NCI-H146 (cell line): ENCODE data around the gene TBL1XR1.
"Not testable (repeated sequence)": the region's sequence is repeated elsewhere in the genome, so short reads cannot be mapped to it uniquely, and the experiment has no call there.

Experiments
- DNase-seq: peaks from one replicate; lab custom pipeline; 2025; lab: John Stamatoyannopoulos, UW

Gene TBL1XR1

DNA sequence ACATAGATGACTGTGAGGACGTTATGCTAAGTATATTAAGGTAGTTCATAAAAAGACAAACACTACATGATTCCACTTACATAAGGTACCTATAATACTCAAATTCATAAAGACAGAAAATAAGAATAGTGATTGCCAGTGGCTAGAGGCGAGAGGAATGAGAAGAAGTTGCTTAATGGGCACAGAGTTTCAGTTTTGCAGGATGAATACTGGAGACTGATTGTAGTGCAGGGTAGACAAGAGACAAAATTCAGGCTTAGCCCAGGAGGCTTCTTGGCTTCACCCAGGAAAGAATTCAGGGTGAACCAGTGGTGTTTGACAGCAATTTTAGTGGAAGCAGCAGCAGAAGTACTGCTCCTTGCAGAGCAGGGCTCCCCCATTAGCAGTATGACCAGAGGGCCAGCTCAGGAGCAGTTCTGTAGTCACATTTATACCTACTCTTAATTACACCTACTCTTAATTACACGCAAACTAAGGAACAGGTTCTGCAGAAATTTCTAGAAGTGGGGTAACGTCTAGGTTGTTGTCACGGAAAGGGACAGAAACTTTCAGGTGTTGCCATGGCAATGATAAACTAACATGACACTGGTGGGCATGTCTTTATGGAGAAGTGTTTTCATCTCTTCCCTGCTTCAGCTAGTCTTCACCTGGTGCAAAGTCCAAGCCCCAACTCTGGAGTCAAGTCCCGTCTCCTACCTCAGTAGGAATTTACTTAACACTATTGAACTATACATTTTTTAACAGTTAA lies 55.2 kb downstream of the TBL1XR1 start:
- no peak for DNase-seq

GRCh38 chr3:177141471-177141870 lies 55.8 kb downstream of the TBL1XR1 start:
- DNase-seq = no peak

DNA sequence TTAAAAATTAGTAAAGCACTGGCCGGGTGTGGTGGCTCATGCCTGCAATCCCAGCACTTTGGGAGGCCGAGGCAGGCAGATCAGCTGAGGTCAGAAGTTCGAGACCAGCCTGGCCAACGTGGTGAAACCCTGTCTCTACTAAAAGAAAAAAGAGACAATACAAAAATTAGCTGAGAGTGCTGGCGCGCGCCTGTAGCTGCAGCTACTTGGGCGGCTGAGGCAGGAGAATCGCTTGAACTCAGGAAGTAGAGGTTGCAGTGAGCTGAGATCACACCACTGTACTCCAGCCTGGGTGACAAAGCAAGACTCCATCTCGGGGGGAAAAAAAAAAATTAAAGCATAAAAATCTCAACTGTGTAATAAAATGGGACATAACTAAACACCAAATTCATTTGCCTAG lies 58.1 kb downstream of the TBL1XR1 start:
- not testable (repeated sequence) for DNase-seq

DNA sequence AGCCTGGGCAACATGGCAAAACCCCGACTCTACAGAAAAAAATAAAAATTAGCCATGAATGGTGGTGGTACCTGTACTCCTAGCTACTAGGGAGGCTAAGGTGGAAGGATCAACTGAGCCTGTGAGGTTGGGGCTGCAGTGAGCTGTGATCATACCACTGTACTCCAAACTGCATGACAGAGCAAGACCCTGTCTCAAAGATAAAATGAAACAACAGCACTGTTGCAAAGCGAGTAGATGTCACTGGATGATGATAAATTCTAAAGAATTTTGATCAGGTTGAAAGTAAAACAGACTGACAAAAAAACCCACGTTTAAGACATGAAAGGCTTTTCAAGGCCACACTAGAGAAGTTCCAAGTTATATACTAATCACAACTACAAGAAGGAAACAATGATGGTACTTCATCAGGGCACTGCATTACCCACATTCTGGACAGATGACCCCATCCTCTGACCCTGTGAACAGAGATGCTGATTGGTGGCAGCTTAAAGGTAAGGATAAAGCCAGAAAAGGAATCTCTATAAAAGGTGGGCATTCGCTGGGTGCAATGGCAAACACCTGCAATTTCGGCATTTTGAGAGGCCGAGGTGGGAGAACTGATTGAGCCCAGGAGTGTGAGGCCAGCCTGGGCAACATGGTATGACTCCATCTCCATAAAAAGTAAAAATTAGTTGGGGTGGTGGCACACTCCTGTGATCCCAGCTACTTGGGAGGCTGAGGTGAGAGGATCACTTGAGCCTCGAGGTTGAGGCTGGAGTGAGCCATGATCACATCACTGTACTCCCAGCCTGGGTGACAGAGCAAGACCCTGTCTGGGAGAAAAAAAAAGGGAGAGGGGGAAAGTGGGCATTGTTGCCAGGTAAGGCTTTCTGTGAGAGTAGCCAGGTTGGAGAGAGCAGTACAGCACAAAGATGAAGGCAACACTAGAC lies 59.2 kb downstream of the TBL1XR1 start:
- DNase-seq = no peak

GRCh38 chr3:177136741-177137140 lies 60.5 kb downstream of the TBL1XR1 start:
- no peak for DNase-seq

DNA sequence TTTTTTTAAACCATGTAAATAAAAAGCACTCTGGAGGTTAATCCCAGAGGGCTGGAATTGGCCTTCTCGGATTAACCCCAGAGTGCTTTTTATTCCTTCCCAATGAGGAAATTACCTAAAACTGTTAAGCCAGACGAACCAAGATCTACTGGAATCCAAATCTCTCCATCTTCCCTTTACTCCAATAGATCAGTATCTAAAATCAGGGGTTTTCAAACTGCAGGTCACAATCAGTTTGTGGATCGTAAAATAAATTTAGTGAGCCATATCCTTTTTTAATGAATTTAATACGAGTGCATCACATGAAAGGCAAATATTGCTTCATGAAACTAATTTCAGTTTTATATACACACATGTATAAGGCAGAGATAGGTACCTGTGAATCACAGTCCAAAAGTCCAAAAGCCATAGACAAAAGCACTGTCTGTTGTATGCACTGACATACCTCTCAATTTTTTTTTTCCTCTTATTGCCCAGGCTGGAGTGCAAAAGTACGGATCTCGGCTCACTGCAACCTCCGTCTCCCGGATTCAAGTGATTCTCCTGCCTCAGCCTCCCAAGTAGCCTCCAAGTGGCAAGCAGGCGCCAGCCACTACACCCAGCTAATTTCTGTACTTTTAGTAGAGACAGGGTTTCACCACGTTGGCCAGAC lies 61.3 kb downstream of the TBL1XR1 start:
- no peak for DNase-seq

GRCh38 chr3:177134816-177135210 lies 62.5 kb downstream of the TBL1XR1 start:
- DNase-seq = no peak

- DNase-seq = no peak
These were observed 63.1 kb downstream of the TBL1XR1 start for GRCh38 chr3:177133860-177134815.

DNA sequence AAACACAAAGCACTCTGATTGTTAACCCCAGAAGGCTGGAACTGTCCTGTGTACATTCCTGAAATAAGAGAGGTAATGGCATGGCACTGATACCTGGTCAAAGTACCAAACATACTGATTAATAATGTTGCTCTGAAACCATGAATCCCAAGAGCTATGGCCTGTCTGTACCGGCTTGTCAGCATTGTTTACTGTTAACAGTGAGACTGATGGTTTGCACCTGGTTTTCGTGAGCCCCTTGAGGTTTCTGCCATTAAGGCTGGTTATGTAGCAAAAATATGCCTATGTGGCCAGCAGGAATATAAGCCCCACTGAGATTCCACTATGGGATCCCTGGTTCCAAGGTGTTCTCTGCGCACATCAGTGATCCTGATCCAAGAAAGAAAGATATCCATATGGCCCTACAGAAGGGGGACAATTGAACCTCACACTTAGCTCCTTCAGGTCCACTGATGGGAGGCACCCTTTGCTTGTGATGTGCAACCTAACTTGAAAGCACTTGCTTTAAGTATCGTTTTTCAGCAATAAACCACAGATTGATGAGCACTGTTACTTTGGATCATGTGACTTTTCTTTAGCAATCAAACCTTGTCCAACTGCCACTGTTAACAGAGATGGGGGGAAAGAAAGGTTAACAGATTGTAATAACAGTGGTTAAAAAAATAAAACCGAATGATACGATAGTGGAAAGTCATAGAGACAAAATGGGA lies 65.2 kb downstream of the TBL1XR1 start:
- peak; percentile 24 for DNase-seq

- no peak for DNase-seq
These were observed 70.3 kb downstream of the TBL1XR1 start for GRCh38 chr3:177127008-177127407.

GRCh38 chr3:177126015-177126773 lies 71.1 kb downstream of the TBL1XR1 start:
- no peak for DNase-seq

DNA sequence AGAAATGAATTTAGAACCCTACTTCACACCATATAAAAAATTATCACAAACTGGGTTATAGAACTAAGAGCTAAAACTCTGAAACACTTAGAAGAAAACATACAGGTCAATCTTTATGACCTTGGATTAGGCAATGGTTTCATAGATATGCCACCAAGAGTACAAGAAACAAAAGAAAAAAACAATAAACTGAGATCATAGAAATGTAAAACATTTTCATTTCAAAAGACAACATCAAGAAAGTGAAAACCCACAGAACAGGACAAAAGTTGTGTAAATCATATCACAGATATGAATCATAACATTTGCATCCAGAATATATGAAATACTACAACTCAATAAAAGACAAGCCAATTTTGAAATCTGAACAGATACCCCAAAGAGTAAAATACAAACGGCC lies 72.4 kb downstream of the TBL1XR1 start:
- DNase-seq = no peak

DNA sequence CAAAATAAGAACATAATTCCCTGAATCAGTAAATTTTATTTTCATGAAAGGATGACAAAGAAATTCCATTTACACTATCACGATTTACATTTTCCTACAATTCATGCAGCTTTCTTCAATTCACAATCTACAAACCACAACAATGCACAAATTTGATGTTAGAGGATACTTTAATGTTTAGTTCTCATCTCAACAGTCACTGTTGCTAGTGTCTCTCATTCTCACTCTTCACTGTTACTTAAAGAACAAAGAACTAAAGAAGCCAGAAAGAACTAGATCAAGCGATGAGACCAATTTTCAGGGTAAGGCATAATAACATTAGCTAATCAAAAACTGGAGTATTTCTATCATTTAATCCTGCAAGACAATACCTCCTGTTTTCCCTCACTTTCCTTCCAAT lies 73.5 kb downstream of the TBL1XR1 start:
- DNase-seq = no peak

- no peak for DNase-seq
These were observed 75.0 kb downstream of the TBL1XR1 start for GRCh38 chr3:177122183-177122856.

DNA sequence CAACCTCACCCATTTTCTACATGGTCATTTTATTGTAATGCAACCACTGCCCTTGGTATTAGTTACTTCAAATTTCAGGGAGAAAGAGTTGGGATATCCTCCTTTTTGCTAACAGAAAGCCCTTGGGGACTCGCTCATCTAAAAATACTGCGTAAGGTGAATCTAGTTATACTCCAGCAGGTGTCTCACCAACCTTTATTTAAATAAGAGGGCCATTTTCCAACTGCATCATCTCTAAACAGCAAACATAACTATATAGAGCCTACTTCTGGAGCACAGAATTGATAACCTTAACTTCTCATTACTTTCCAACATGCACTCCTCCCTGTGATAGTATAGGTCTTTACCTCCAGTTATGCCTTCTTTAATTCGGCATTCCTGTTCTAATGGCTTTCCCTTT lies 77.5 kb downstream of the TBL1XR1 start:
- DNase-seq = no peak

DNA sequence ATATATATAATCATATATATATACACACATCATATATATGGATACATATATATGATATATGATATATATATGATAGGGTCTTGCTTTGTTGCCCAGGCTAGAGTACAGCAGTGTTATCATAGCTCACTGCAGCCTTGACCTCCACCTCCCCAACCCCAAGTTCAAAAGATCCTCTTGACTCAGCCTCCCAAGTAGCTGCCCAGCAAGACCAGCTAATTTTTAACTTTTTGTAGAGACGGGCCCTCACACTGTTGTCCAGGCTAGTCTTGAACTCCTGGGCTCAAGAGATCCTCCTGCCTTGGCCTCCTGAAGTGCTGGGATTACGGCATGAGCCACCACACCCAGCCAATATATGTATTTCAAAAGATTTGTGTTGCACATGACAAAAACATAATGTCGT lies 83.0 kb downstream of the TBL1XR1 start:
- no peak for DNase-seq

- DNase-seq = peak; percentile 20
These were observed 85.7 kb downstream of the TBL1XR1 start for GRCh38 chr3:177111541-177111949.

DNA sequence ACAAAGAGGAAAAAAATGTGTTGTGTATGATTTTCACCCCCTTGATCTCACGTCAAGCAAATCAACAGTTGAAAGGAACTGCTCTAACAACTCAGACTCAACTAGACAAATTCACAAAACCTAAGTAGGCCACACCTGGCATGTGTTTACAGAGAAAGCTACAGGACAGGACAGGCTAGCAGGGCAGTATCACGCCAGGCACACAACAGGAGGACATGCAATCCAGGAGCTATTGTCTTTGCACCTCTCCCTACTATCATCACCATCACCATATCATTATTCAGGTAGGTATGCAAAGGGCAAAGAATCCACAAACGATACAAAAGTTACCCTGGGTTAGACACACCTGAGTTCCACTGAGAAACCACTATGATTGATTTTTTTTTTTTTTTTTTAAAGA lies 86.4 kb downstream of the TBL1XR1 start:
- DNase-seq = peak; percentile 45

DNA sequence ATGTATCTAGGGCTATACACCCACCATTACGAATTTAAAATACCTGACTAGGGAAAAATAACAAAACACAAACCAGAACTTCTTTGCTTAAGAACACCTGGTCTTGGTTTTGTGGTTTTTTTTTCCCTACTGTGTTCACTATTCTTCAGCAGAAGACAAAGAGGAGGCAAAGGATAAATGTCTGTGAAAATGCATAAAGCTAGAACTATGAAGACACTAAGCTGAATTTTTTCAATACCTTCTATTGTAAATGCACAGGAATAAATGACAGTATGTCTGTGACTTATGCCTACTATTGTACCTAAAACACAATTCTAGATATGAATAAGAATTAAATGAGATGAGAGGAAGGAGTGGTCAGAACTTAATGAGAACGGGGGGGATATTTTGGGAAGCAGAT lies 86.9 kb downstream of the TBL1XR1 start:
- no peak for DNase-seq
